HepG2 (cell line): ENCODE data around the gene C2CD3. TPM values are rescaled to one million over a fixed set of nuclear protein-coding genes. Genes with fewer than 3 reads are reported as not detected.
A peak's percentile ranks its signal among the peaks of the same experiment; 100 is the strongest.

ENCODE experiments used
- CBX1 ChIP-seq: IDR thresholded peaks from one replicate; pipeline ENCODE4 v1.6.1; 2016; ENCODE audit warnings: antibody characterized with exemption, low read depth
- KLF16 ChIP-seq, 2 experiments: sonication (generic) in 1 of 2; formaldehyde crosslinking in 1 of 2; IDR thresholded peaks; 2 replicates each; pipeline versions ENCODE4 v1.6.1 to v1.8.0; 2016 to 2023; ENCODE audit warnings: missing genetic modification reagents in 2 of 2, missing compliant biosample characterization in 1 of 2
- MAFF ChIP-seq: IDR thresholded peaks from 2 replicates; pipeline ENCODE4 v1.6.1; 2011; ENCODE audit warnings: low read depth, low read length, improper control_type of control experiment
- MLLT10 ChIP-seq: sonication (generic); formaldehyde crosslinking; IDR thresholded peaks from 2 replicates; pipeline ENCODE4 v1.4.0; 2020; ENCODE audit warnings: missing genetic modification reagents
- POLR2A ChIP-seq, 2 experiments: IDR thresholded peaks; 2 replicates each; pipeline ENCODE4 v1.6.1; 2011; ENCODE audit warnings: low read depth in 2 of 2, low read length in 2 of 2, mild to moderate bottlenecking in 1 of 2, moderate library complexity in 1 of 2; ENCODE audit not compliant: insufficient read depth in 1 of 2
- RORA ChIP-seq: sonication (generic); formaldehyde crosslinking; IDR thresholded peaks from 2 replicates; pipeline ENCODE4 v1.5.0; 2020; ENCODE audit warnings: mild to moderate bottlenecking, missing genetic modification reagents, moderate library complexity
- SKI ChIP-seq: fragments of 450-650 bp; IDR thresholded peaks from one replicate; pipeline ENCODE4 v1.6.1; 2018; ENCODE audit warnings: mild to moderate bottlenecking; ENCODE audit not compliant: partially characterized antibody
- SP140L ChIP-seq: sonication (generic); formaldehyde crosslinking; IDR thresholded peaks from 2 replicates; pipeline ENCODE4 v1.4.0; 2020; ENCODE audit warnings: missing genetic modification reagents, borderline replicate concordance
- YEATS4 ChIP-seq: sonication (generic); formaldehyde crosslinking; IDR thresholded peaks from 2 replicates; pipeline ENCODE4 v1.4.0; 2020; ENCODE audit warnings: missing genetic modification reagents, borderline replicate concordance
- ZC3H4 ChIP-seq: sonication (generic); formaldehyde crosslinking; IDR thresholded peaks from 2 replicates; pipeline ENCODE4 v1.4.0; 2020; ENCODE audit warnings: missing genetic modification reagents, borderline replicate concordance
- ZFYVE20 ChIP-seq: sonication (generic); formaldehyde crosslinking; IDR thresholded peaks from 2 replicates; pipeline ENCODE4 v1.8.0; 2023; ENCODE audit warnings: low read depth, mild to moderate bottlenecking, moderate library complexity, missing genetic modification reagents, borderline replicate concordance
- ZNF101 ChIP-seq: sonication (generic); formaldehyde crosslinking; IDR thresholded peaks from 2 replicates; pipeline ENCODE4 v1.4.0; 2020; ENCODE audit warnings: mild to moderate bottlenecking, low read depth, missing genetic modification reagents, borderline replicate concordance
- ZNF343 ChIP-seq: sonication (generic); formaldehyde crosslinking; IDR thresholded peaks from 2 replicates; pipeline ENCODE4 v1.4.0; 2020; ENCODE audit warnings: mild to moderate bottlenecking, missing genetic modification reagents
- ZNF367 ChIP-seq: sonication (generic); formaldehyde crosslinking; IDR thresholded peaks from 2 replicates; pipeline ENCODE4 v1.4.0; 2020; ENCODE audit warnings: missing genetic modification reagents, borderline replicate concordance
- ZNF510 ChIP-seq: sonication (generic); formaldehyde crosslinking; IDR thresholded peaks from 2 replicates; pipeline ENCODE4 v1.4.0; 2020; ENCODE audit warnings: low read depth, mild to moderate bottlenecking, missing genetic modification reagents
- ZNF563 ChIP-seq: sonication (generic); formaldehyde crosslinking; IDR thresholded peaks from 2 replicates; pipeline ENCODE4 v1.8.0; 2022; ENCODE audit warnings: mild to moderate bottlenecking, moderate library complexity, missing genetic modification reagents
- ZNF773 ChIP-seq: sonication (generic); formaldehyde crosslinking; IDR thresholded peaks from 2 replicates; pipeline ENCODE4 v1.4.0; 2020; ENCODE audit warnings: missing genetic modification reagents, borderline replicate concordance
- polyA plus RNA-seq, 8 experiments: library from polyadenylated mRNA; depleted of rRNA in 3 of 8; stranded (reverse) in 7 of 8; unstranded in 1 of 8; fragments of >200 nt; fragmentation: Illumina TruSeq in 4 of 8; extraction: Trizol in 4 of 8; gene quantifications; 2 replicates each; pipeline versions ENCODE4 v1.2.1 to v1.2.3, GENCODE V29; 2011 to 2016; ENCODE audit warnings: low read depth in 4 of 8, missing spikeins in 1 of 8, mixed read lengths in 1 of 8; ENCODE audit not compliant: insufficient read depth in 1 of 8
- total RNA-seq, 5 experiments: library from RNA; depleted of rRNA; stranded (reverse); fragments of >200 nt; fragmentation: Illumina TruSeq; extraction: Trizol; gene quantifications; 2 replicates each; pipeline ENCODE4 v1.2.3, GENCODE V29; 2016; ENCODE audit warnings: low read depth in 1 of 5
- TF ChIP-seq, protein P1 (sequence below): IDR thresholded peaks from 2 replicates; pipeline ENCODE4 v1.6.1; 2016
- TF ChIP-seq, protein P2 (sequence below): sonication (generic); formaldehyde crosslinking; IDR thresholded peaks from 2 replicates; pipeline ENCODE4 v1.5.0; 2020; ENCODE audit warnings: missing genetic modification reagents, mild to moderate bottlenecking, borderline replicate concordance
- TF ChIP-seq, protein P3 (sequence below): sonication (generic); formaldehyde crosslinking; conservative IDR thresholded peaks from 2 replicates; pipeline ENCODE4 v1.5.0; 2020; ENCODE audit warnings: missing genetic modification reagents
- TF ChIP-seq, protein P4 (sequence below): sonication (generic); formaldehyde crosslinking; IDR thresholded peaks from 2 replicates; pipeline ENCODE4 v1.4.0; 2020; ENCODE audit warnings: missing genetic modification reagents
- TF ChIP-seq, protein P5 (sequence below): sonication (generic); formaldehyde crosslinking; IDR thresholded peaks from 2 replicates; pipeline ENCODE4 v1.8.1; 2023; ENCODE audit warnings: mild to moderate bottlenecking, moderate library complexity, missing genetic modification reagents

The C2CD3 gene
- total and polyA plus RNA-seq, 2 of the 13 experiments (the other 11 are each of a cell fraction or from before 2014, with no cell fraction given): 5.5 to 6.4 TPM

DNA sequence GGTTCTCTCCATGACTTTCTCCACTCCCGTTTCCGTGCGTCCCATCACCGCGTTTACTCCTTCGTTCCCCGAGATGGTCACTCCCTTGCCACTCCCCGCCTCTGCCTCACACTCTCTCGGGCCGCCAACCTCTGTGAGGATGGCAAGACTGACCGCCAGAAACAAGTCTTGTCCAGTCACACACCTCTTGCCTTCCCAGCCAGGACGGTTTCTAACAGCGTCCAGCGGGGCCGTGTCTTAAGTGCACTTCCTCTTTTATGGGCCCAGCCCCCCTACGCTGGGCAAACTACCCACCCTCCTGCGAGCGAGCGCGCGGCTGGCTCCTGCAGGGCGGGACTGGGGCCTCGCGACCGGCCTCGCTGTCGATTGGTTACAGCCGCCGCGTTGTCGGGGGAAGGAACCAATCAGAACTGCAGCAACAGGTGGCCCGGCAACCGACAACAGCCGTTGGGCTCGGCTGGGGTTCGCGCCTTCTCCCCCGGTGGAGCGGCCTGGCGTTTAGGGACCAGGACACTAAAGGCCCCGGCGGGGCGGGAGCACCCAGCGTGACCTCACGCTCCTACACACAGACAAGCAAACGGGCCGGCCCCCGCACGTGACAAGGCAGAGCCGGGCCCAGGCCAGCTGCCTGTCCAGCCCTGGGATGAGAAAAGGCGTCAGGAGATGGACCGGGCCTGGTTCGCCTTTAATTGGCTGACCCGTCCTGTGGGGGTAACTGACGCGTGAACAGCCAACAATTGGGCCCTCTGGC is 187.6 kb downstream of the C2CD3 start (continued):
- TF ChIP-seq, protein P1, sequence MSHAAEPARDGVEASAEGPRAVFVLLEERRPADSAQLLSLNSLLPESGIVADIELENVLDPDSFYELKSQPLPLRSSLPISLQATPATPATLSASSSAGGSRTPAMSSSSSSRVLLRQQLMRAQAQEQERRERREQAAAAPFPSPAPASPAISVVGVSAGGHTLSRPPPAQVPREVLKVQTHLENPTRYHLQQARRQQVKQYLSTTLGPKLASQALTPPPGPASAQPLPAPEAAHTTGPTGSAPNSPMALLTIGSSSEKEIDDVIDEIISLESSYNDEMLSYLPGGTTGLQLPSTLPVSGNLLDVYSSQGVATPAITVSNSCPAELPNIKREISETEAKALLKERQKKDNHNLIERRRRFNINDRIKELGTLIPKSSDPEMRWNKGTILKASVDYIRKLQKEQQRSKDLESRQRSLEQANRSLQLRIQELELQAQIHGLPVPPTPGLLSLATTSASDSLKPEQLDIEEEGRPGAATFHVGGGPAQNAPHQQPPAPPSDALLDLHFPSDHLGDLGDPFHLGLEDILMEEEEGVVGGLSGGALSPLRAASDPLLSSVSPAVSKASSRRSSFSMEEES: peak; percentile 79
- TF ChIP-seq ZNF773 (CRISPR knock-in tag) (no peak; the same call in none of the 2 replicates), ZNF101 (CRISPR knock-in tag) (peak; percentile 83; the same call in 1 of the 2 replicates), CBX1 (no peak), ZNF510 (CRISPR knock-in tag) (peak; percentile 93; the same call in 1 of the 2 replicates), MAFF (no peak), RORA (no peak), MLLT10 (no peak), SP140L (no peak; the same call in 1 of the 2 replicates), ZNF367 (CRISPR knock-in tag) (peak; percentile 89), ZFYVE20 (CRISPR knock-in tag) (0 out of 2 replicates have a peak, but pooled peaks have one; percentile 41), YEATS4 (peak; percentile 96), SKI (no peak), ZC3H4 (no peak), ZNF343 (peak; percentile 83), POLR2A (IDR thresholded peaks at IDR 0.05; ENCODE audit: insufficient read depth in 1 of 2, low read depth in 2 of 2, low read length in 2 of 2) (peak; percentile 47 to 74), ZNF563 (CRISPR knock-in tag) (peak; percentile 95), KLF16 (CRISPR knock-in tag; IDR thresholded peaks at IDR 0.05) (peak in 1 of 2 experiments; percentile 78; a peak in 2 of 4 replicates)
- TF ChIP-seq, protein P2, sequence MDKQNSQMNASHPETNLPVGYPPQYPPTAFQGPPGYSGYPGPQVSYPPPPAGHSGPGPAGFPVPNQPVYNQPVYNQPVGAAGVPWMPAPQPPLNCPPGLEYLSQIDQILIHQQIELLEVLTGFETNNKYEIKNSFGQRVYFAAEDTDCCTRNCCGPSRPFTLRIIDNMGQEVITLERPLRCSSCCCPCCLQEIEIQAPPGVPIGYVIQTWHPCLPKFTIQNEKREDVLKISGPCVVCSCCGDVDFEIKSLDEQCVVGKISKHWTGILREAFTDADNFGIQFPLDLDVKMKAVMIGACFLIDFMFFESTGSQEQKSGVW (CRISPR knock-in tag): peak; percentile 92; the same call in 1 of the 2 replicates
- TF ChIP-seq, protein P3, sequence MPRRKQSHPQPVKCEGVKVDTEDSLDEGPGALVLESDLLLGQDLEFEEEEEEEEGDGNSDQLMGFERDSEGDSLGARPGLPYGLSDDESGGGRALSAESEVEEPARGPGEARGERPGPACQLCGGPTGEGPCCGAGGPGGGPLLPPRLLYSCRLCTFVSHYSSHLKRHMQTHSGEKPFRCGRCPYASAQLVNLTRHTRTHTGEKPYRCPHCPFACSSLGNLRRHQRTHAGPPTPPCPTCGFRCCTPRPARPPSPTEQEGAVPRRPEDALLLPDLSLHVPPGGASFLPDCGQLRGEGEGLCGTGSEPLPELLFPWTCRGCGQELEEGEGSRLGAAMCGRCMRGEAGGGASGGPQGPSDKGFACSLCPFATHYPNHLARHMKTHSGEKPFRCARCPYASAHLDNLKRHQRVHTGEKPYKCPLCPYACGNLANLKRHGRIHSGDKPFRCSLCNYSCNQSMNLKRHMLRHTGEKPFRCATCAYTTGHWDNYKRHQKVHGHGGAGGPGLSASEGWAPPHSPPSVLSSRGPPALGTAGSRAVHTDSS (CRISPR knock-in tag): no peak
- TF ChIP-seq, protein P4, sequence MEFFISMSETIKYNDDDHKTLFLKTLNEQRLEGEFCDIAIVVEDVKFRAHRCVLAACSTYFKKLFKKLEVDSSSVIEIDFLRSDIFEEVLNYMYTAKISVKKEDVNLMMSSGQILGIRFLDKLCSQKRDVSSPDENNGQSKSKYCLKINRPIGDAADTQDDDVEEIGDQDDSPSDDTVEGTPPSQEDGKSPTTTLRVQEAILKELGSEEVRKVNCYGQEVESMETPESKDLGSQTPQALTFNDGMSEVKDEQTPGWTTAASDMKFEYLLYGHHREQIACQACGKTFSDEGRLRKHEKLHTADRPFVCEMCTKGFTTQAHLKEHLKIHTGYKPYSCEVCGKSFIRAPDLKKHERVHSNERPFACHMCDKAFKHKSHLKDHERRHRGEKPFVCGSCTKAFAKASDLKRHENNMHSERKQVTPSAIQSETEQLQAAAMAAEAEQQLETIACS (CRISPR knock-in tag): peak; percentile 76
- TF ChIP-seq, protein P5, sequence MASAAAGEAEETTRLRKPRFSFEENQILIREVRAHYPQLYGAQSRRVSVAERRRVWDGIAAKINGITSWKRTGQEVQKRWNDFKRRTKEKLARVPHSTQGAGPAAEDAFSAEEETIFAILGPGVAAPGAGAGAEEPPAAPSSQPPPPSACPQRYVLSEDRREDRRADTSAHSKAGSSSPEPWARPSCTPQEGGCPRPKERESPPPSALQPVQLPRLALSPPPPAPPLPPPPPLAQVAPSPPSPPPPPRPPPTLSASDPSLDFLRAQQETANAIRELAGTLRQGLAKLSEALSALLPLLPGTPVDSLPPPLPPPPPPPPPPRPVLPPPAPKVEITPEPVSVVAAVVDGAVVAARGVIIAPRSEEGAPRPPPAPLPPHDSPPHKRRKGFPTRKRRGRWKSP (CRISPR knock-in tag): peak; percentile 61; the same call in 1 of the 2 replicates
